Measurements from ENCODE around the gene GH2.
"Not testable (repeated sequence)": the region's sequence is repeated elsewhere in the genome, so short reads cannot be mapped to it uniquely, and the experiment has no call there.

DNA sequence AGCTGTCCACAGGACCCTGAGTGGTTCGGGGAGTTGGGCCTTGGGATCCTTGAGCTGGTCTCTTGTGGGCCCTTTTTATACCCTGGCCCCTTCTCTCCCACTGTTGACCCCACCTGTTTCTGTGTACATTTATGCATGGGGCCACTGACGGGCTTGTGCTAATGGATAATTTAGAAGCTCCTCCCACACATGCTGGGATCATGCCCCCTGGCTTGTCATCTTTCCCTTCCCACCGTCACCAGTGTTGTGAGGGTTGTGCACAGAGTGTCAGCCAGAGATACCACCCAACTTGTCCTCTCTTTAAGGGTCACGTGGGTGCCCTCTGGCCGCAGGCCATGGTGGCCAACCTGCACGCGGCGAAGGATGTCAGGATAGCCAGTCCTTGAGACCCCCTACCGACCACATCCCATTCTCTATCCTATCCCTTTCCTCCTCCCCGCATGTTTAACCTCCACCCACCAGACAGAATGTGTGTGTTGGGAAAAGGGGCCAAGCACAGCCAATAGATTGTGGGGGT, 37.1 kb upstream of the GH2 start, which contains the start of gene GH1:
- TF ChIP-seq, protein P1, sequence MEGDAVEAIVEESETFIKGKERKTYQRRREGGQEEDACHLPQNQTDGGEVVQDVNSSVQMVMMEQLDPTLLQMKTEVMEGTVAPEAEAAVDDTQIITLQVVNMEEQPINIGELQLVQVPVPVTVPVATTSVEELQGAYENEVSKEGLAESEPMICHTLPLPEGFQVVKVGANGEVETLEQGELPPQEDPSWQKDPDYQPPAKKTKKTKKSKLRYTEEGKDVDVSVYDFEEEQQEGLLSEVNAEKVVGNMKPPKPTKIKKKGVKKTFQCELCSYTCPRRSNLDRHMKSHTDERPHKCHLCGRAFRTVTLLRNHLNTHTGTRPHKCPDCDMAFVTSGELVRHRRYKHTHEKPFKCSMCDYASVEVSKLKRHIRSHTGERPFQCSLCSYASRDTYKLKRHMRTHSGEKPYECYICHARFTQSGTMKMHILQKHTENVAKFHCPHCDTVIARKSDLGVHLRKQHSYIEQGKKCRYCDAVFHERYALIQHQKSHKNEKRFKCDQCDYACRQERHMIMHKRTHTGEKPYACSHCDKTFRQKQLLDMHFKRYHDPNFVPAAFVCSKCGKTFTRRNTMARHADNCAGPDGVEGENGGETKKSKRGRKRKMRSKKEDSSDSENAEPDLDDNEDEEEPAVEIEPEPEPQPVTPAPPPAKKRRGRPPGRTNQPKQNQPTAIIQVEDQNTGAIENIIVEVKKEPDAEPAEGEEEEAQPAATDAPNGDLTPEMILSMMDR (conservative IDR thresholded peaks at IDR 0.05; ENCODE audit: low read length): not testable (repeated sequence)
- TF ChIP-seq EZH2phosphoT487 (IDR thresholded peaks at IDR 0.05; ENCODE audit: borderline replicate concordance, low read depth, low read length): not testable (repeated sequence)

Measured in OCI-LY7 (cell line).